Activated naive CD4-positive, alpha-beta T cell treated with anti-CD3 and anti-CD28 coated beads, Interleukin-2, amount 10 ng/mL, durations not matched to agents 7 days and 5 days (primary cell): ENCODE data around the gene POU2F1.
A peak's percentile ranks its signal among the peaks of the same experiment; 100 is the strongest.

Source experiments
- CTCF ChIA-PET: fragments of 350-600 bp; sonication (Branson Sonifier 250); formaldehyde crosslinking; loops from one replicate; lab custom pipeline; 2021; ENCODE audit warnings: antibody characterized with exemption; lab: Charles Lee
- DNase-seq: peaks from one replicate; pipeline ENCODE4 v3.0.0-alpha.2; 2020
- H3K27ac Mint-ChIP-seq: one replicate; pipeline ENCODE4 v1.8.0; 2021; ENCODE audit warnings: mild to moderate bottlenecking, moderate library complexity, mixed read lengths
- H3K27me3 Mint-ChIP-seq: one replicate; pipeline ENCODE4 v1.8.0; 2021; ENCODE audit warnings: mild to moderate bottlenecking, mixed read lengths
- H3K36me3 Mint-ChIP-seq: one replicate; pipeline ENCODE4 v1.8.0; 2021; ENCODE audit warnings: mixed read lengths
- H3K4me1 Mint-ChIP-seq: one replicate; pipeline ENCODE4 v1.8.0; 2021; ENCODE audit warnings: mixed read lengths
- H3K4me3 Mint-ChIP-seq: one replicate; pipeline ENCODE4 v1.8.0; 2021; ENCODE audit warnings: mild to moderate bottlenecking, moderate library complexity, mixed read lengths
- H3K9me3 Mint-ChIP-seq: one replicate; pipeline ENCODE4 v1.8.0; 2021; ENCODE audit warnings: mixed read lengths

Gene POU2F1

DNA sequence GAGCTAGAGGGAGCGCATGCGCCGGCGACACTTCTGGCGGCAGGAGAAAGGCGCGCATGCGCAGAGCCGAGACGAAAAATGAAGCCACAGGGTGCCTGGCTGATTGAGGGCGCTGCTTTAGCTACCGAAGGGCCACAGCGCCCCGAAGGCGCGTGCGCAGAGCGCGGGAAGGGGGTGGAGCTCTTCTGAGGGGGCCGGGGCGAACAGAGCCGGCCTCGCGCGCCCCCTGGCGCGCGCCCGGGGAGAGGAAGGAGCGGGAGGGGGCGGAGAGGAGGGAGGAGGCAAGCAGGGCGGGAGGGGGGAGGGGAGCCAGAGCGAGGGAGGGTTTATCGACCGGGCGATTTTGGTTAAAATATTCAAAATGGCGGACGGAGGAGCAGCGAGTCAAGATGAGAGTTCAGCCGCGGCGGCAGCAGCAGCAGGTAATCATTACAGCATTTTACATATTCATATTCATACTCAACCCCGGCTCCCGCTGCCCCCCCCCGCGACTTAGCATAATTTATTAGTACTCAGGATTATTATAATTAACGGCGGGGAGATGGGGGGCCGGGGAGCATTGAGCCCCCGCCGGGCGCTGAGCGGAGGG lies at the start of gene POU2F1:
Gene POU2F1 (plus strand): TSS at position 350 of the 589 bp plus-strand sequence. CDS start 12 bp downstream, at position 362.
- Mint-ChIP-seq H3K4me1 (peaks cover 42% of the 10 kb centered on the region), H3K9me3 (peaks cover 3% of the 10 kb centered on the region), H3K4me3 (peak within 1 kb of the TSS; percentile 92), H3K27ac (peak within 1 kb of the TSS; percentile 100), H3K27me3 (peaks cover 6% of the 10 kb centered on the region), H3K36me3 (peaks cover 5% of the 10 kb centered on the region)
- peak; percentile 99 for DNase-seq
- CTCF ChIA-PET = interaction anchor here (0.6 to 2.9 kb wide), 23 partner anchors 10 to 336 kb away, joined by 3 to 20 read pairs (median 4); no protein-coding TSS in a partner anchor

DNA sequence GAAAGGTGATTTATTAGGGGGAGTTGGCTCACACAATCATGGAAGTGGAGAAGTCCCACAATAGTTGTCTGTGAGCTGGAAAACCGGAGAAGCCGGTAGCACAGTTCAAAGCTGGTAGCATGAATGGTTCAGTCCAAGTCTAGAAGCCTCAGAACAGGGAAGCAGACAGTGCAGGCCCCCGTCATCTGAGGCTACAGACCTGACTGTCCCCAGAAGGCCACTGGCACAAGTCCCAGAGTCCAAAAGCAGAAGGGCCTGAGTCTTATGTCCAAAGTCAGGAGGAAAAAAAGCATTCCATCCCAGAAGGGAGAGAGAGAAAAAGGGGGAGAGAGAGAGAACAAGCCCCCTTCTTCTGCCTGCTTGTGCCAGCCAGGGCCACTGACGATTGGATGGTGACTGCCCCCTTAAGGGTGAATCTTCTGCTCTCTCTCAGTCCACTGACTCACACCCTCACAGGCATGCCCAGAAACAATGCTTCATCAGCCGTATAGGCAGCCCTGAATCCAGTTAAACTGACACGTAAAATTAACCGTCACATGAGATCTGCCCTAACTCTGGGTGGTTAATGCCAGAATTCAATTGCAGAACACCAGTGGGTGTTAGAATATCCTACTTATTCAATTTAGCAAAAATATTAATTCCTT lies 49.3 kb upstream of the POU2F1 start:
- Mint-ChIP-seq H3K27me3 (peaks cover 66% of the 10 kb centered on the region), H3K27ac (no peak overlapping the region), H3K4me3 (no peak overlapping the region), H3K9me3 (no peaks in the 10 kb centered on the region), H3K36me3 (no peaks in the 10 kb centered on the region), H3K4me1 (no peaks in the 10 kb centered on the region)
- CTCF ChIA-PET = no interaction called here
- DNase-seq = no peak

DNA sequence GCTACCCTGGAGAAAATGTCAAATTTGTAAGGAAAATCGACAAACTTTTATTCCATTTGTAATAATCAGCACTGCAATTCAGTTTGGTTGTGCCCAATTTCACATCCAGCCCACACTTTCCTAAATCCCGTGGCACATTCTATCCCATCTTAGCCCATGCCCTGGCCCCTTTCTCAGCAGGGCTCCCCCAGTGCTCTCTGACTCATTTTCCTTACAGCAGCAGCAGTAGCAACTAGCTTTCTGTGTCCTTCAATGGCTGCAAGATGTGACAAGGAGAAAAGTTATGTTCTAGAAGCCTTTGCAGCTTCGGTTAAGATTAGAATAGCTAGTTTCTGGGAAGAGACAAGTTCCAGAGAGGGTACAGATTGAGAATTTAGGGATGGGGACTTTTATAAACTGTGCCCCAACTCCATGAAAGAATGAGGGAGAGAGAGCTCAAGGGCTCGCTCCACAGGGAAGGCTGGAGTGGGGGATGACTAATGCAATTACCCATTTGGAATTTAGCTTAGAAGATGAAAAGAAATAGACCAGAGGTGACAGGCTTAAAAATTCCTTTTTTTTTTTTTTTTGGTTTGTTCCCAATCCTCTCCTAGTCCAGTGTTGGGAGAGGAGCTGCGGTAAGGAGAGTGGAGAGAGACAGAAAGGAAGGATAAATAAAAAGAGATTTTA lies 47.0 kb upstream of the POU2F1 start:
- CTCF ChIA-PET = no interaction called here
- no peak overlapping the region for H3K4me3 Mint-ChIP-seq
- no peaks in the 10 kb centered on the region for H3K4me1 Mint-ChIP-seq
- H3K27ac Mint-ChIP-seq = no peak overlapping the region
- H3K9me3 Mint-ChIP-seq = no peaks in the 10 kb centered on the region
- no peaks in the 10 kb centered on the region for H3K36me3 Mint-ChIP-seq
- DNase-seq = no peak
- peaks cover 57% of the 10 kb centered on the region for H3K27me3 Mint-ChIP-seq

DNA sequence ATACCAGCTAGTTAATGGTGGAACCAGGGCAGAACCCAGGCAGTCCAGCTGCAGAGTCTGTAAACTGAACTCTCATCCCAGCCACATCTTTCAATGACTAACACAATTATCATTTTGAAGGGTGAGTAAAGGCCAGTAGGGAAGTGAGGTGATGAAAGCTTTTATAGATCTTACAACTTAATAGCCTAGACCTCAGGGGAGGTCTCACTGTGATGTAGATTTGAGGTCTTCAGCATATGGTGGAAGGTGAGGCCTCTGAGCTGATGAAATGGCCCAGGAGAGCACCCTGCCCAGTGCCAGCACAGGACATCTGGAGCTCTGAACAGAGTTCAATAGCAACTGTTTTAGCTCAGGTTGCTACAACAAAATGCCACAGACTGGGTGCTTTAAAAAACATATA lies 44.8 kb upstream of the POU2F1 start:
- no peak for DNase-seq
- CTCF ChIA-PET = interaction anchor here (0.7 kb wide), 1 partner anchor 109 kb away, joined by 3 read pairs; no protein-coding TSS in a partner anchor
- H3K36me3 Mint-ChIP-seq = no peaks in the 10 kb centered on the region
- no peak overlapping the region for H3K27ac Mint-ChIP-seq
- no peaks in the 10 kb centered on the region for H3K9me3 Mint-ChIP-seq
- no peaks in the 10 kb centered on the region for H3K4me1 Mint-ChIP-seq
- no peak overlapping the region for H3K4me3 Mint-ChIP-seq
- peaks cover 37% of the 10 kb centered on the region for H3K27me3 Mint-ChIP-seq

DNA sequence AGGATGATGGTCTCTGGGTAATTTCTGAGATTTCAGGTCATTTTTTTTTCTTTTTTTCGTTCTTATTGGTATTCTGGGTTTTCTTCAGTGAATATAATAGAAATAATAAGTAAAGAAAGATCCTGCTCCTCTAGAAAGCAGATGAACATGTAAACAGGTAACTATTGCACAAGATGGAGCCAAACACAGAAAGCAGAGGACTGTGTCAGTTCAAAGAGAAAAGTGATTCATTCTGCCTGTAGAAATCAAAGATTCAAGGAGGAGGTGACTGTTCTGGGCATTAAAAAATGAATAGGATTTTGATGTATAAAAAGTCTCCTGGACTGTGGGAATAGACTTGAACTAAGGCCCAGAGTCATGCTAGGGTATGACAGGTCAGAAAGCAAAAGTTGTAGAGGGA lies 41.9 kb upstream of the POU2F1 start:
- peaks cover 23% of the 10 kb centered on the region for H3K27me3 Mint-ChIP-seq
- CTCF ChIA-PET = interaction anchor here (0.9 kb wide), 1 partner anchor 54 kb away, joined by 3 read pairs; no protein-coding TSS in a partner anchor
- no peaks in the 10 kb centered on the region for H3K36me3 Mint-ChIP-seq
- H3K27ac Mint-ChIP-seq = no peak overlapping the region
- DNase-seq = no peak
- no peak overlapping the region for H3K4me3 Mint-ChIP-seq
- no peaks in the 10 kb centered on the region for H3K9me3 Mint-ChIP-seq
- H3K4me1 Mint-ChIP-seq = no peaks in the 10 kb centered on the region

DNA sequence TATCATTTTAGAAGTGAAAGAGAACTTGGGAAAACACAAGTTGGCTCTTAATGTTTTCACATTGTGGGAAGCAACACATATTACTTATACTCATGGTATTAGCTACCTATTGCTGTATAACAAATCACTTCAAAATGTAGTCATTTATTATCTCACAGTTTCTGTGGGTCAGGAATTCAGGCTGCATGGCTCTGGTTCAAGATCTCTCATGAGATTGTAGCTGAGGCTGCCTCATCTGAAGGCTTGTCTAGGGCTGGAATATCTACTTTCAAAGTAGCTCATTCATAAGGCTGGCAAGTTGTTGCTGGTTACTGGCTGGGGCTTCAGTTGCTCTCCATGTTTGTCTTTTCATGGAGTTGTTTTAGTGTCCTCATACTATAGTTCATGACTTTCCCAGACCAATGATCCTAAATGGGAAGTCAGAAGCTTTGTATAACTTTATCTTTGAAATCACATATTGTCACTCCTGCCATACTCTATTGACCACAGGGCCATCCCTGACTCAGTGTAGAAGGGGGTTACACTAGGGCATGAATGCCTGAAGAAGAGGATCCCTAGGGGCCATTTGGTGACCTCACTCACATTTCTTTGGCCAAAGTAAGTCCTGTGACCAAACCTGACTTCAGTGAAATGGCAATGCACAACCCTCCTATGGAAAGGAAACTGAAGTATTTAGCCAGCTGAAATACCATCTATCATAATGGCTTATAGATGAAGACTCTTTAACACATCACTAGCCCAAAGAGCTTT lies 37.9 kb upstream of the POU2F1 start:
- peaks cover 18% of the 10 kb centered on the region for H3K27me3 Mint-ChIP-seq
- DNase-seq = no peak
- no peaks in the 10 kb centered on the region for H3K36me3 Mint-ChIP-seq
- no peaks in the 10 kb centered on the region for H3K4me1 Mint-ChIP-seq
- H3K9me3 Mint-ChIP-seq = no peaks in the 10 kb centered on the region
- H3K27ac Mint-ChIP-seq = no peak overlapping the region
- CTCF ChIA-PET = interaction anchor here (1.6 kb wide), 1 partner anchor 14 kb away, joined by 4 read pairs; no protein-coding TSS in a partner anchor
- H3K4me3 Mint-ChIP-seq = no peak overlapping the region

DNA sequence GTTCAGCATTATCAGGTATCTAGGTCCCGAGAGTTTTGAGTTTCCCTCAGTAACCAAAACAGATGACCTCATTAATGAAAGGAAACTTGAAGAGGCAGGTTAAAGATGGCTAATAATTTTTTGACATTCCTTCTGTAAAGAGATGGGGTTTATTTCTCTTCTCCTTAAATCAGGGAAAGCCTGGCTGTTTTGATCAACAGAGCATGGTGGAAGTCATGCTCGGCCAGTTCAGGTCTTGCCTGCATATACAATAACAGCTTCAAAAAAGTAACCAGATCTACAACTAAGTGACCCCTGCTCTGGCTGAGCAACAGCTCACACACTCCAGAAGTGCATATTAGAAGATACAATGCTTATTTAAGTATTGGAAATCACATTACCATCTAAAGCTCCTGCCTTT lies 36.6 kb upstream of the POU2F1 start:
- Mint-ChIP-seq H3K27me3 (peaks cover 19% of the 10 kb centered on the region), H3K9me3 (no peaks in the 10 kb centered on the region)

DNA sequence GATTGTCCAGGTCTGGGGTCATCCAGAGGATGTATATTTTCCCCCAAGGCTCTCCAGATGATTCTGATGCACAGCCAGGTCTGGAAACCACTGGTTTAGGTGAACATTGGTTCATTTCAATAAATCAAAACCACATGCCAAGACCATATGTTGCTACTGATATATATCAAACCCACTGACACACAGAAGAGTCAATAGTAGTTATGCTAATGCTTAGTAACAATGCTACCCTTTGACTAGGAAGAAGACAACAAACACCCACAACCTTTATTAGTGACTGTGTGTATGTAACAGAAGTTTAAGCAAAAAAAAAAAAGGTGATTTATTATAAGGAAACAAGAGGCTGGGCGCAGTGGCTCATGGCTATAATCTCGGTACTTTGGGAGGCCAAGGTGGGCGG lies 35.6 kb upstream of the POU2F1 start:
- H3K27me3 Mint-ChIP-seq = peaks cover 23% of the 10 kb centered on the region
- no peaks in the 10 kb centered on the region for H3K36me3 Mint-ChIP-seq
- CTCF ChIA-PET = no interaction called here
- H3K27ac Mint-ChIP-seq = no peak overlapping the region
- no peak overlapping the region for H3K4me3 Mint-ChIP-seq
- no peak for DNase-seq
- no peaks in the 10 kb centered on the region for H3K9me3 Mint-ChIP-seq
- H3K4me1 Mint-ChIP-seq = no peaks in the 10 kb centered on the region

More for the DNA sequence above, 36.6 kb upstream of the POU2F1 start:
- H3K4me1 Mint-ChIP-seq = no peaks in the 10 kb centered on the region
- no peak for DNase-seq
- CTCF ChIA-PET = no interaction called here
- no peaks in the 10 kb centered on the region for H3K36me3 Mint-ChIP-seq
- H3K27ac Mint-ChIP-seq = no peak overlapping the region
- H3K4me3 Mint-ChIP-seq = no peak overlapping the region

DNA sequence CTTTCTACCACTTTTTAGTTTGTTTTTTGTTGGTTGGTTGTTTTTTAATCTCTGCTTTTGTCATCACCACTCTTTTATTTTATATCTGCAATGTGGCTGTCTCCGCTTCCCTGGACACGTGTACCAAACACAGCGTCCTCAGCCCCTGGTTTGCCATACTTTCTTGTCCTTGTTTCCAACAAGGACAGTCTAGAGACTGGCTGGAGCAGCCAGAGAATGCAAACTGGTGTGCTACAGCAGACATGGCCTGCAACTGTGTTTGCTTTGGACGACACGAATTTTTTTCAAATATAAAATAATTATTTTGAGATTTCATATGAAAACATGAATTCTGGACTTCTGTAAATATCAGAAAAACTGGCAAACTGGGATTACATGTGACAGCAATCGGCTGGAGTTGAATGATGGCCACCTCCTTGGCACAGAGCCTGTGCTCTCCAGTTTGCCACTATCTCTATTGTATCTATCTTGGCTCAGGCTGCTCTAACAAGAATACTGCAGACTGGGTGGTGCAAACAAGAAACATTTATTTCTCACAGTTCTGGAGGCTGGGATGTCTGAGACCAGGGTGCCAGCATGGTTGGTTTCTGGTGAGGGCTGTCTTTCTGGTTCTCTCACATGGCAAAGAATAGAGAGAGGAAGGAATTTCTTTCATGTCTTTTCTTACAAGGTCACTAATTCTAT lies 34.6 kb upstream of the POU2F1 start:
- no peak overlapping the region for H3K27ac Mint-ChIP-seq
- H3K4me3 Mint-ChIP-seq = no peak overlapping the region
- H3K36me3 Mint-ChIP-seq = no peaks in the 10 kb centered on the region
- H3K9me3 Mint-ChIP-seq = no peaks in the 10 kb centered on the region
- CTCF ChIA-PET = no interaction called here
- peaks cover 26% of the 10 kb centered on the region for H3K27me3 Mint-ChIP-seq
- DNase-seq = no peak
- H3K4me1 Mint-ChIP-seq = no peaks in the 10 kb centered on the region

DNA sequence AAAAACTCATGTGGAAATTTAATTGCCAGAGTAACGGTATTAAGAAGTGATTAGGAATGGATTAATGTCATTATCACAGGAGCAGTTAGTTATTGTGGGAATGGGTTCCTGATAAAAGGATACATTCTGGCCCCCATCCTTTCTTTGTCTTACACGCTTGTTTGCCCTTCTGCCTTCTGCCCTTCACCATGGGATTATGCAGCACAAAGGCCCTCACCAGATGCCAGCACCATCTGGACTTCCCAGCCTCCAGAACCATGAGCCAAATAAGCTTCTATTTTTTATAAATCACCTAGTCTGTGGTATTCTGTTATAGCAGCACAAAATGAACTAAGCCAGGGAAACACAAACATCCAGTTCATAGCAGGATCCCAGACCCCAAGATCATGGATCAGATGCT lies 33.9 kb upstream of the POU2F1 start:
- no peaks in the 10 kb centered on the region for H3K36me3 Mint-ChIP-seq
- CTCF ChIA-PET = no interaction called here
- no peak overlapping the region for H3K4me3 Mint-ChIP-seq
- H3K4me1 Mint-ChIP-seq = no peaks in the 10 kb centered on the region
- no peaks in the 10 kb centered on the region for H3K9me3 Mint-ChIP-seq
- peaks cover 26% of the 10 kb centered on the region for H3K27me3 Mint-ChIP-seq
- H3K27ac Mint-ChIP-seq = no peak overlapping the region
- no peak for DNase-seq

DNA sequence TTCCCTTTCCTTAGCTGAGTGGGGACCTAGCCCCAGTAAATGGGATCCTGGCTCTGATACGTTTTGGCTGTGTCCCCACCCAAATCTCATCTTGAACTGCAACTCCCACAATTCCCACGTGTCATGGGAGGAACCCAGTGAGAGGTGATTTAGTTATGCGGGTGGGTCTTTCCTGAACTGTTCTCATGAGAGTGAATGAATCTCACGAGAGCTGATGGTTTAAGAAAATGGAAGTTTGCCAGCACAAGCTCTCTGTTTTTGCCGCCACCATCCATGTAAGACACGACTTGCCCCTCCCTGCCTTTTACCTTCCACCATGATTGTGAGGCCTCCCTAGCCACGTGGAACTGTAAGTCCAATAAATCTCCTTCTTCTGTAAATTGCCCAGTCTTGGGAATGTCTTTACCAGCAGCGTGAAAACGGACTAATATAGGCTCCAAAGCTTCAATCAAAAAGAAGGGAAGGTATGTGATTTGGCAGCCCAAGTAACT lies 29.9 kb upstream of the POU2F1 start:
- Mint-ChIP-seq H3K9me3 (no peaks in the 10 kb centered on the region), H3K27me3 (peaks cover 26% of the 10 kb centered on the region), H3K27ac (no peak overlapping the region), H3K4me3 (no peak overlapping the region), H3K36me3 (no peaks in the 10 kb centered on the region), H3K4me1 (no peaks in the 10 kb centered on the region)
- DNase-seq = no peak
- CTCF ChIA-PET = no interaction called here

DNA sequence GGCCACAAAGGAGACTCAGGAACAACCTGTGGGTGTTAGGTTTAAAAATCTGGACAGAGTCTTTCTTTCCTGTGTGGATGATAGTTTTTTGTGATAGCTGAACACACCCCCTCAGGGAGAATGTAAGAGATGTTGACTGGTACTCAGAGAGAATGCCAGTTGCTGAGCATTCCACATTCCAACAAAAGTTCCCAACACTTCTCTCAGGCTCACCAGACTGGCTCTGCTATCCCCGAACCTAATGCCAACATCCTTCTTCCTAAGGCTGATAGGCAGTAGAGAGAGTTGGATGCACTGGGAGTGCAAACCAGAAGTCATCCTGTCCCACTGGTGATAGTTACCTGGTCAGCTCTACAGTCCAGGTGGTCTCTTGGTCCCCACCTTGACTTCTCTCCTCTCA lies 28.7 kb upstream of the POU2F1 start:
- H3K36me3 Mint-ChIP-seq = no peaks in the 10 kb centered on the region
- H3K4me3 Mint-ChIP-seq = no peak overlapping the region
- CTCF ChIA-PET = interaction anchor here (1.1 kb wide), 1 partner anchor 28 kb away, joined by 3 read pairs; no protein-coding TSS in a partner anchor
- H3K9me3 Mint-ChIP-seq = no peaks in the 10 kb centered on the region
- no peak overlapping the region for H3K27ac Mint-ChIP-seq
- no peak for DNase-seq
- no peaks in the 10 kb centered on the region for H3K4me1 Mint-ChIP-seq
- H3K27me3 Mint-ChIP-seq = peaks cover 23% of the 10 kb centered on the region

DNA sequence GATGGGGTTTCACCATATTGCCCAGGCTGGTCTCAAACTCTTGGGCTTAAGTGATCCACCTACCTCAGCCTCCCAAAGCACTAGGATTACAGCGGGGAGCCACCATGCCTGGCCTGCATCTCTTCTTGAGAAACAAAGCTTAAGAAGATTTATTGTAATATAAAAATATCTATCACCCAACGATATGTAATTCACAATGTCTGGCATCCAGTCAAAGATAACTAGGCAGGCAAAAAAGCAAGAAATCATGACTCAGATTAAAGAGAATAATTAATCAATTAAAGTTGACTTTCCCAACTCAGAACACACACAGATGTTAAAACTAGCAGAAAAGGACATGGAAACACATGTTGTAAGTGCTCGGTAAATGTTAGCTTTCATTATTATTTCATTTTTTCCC lies 26.5 kb upstream of the POU2F1 start:
- DNase-seq = no peak
- H3K36me3 Mint-ChIP-seq = no peaks in the 10 kb centered on the region
- H3K27me3 Mint-ChIP-seq = peaks cover 14% of the 10 kb centered on the region
- no peaks in the 10 kb centered on the region for H3K4me1 Mint-ChIP-seq
- CTCF ChIA-PET = no interaction called here
- H3K9me3 Mint-ChIP-seq = no peaks in the 10 kb centered on the region
- H3K27ac Mint-ChIP-seq = no peak overlapping the region
- H3K4me3 Mint-ChIP-seq = no peak overlapping the region
